HCT116 (cell line): ENCODE results near the gene ARFGAP1. TPM values are rescaled to one million over a fixed set of nuclear protein-coding genes. Genes with fewer than 3 reads are reported as not detected.
A peak's percentile ranks its signal among the peaks of the same experiment; 100 is the strongest.

Source experiments
- ATAC-seq: fragments of 200-7000 bp; cut with Tn5 transposase; 2 replicates; pipeline ENCODE4 v1.9.1; 2020; ENCODE audit warnings: mild to moderate bottlenecking, moderate library complexity
- BruUV-seq: library from RNA; stranded (reverse); fragments of 400-500 nt; replicated peaks from 2 replicates; lab custom pipeline; 2021; lab: Mats Ljungman, UMichigan
- CTCF ChIA-PET: fragments of 300-600 bp; sonication (Branson Sonifier 250); formaldehyde crosslinking; loops from one replicate; lab custom pipeline; 2021; ENCODE audit warnings: antibody characterized with exemption; lab: Charles Lee
- POLR2A ChIA-PET: fragments of 300-600, 350-600 bp; sonication (Branson Sonifier 250); formaldehyde crosslinking; loops from one replicate; lab custom pipeline; 2021; ENCODE audit warnings: antibody characterized with exemption; lab: Charles Lee
- RAD21 ChIA-PET, 2 experiments: fragments of 300-600 bp; sonication (Branson Sonifier 250); formaldehyde crosslinking; loops; one replicate each; lab custom pipeline; 2023; ENCODE audit warnings: low total read pairs in 2 of 2; ENCODE audit not compliant: uncharacterized antibody in 2 of 2, unreplicated experiment in 2 of 2, low non-redundant PET in 1 of 2; lab: Charles Lee
- DNase-seq: peaks from one replicate; pipeline ENCODE4 v3.0.0-alpha.2; 2010; ENCODE audit warnings: low read depth, low spot score
- H2AFZ ChIP-seq: fragments of 200-600 bp; shearing (Covaris generic), sonication (generic); 2 replicates; pipeline ENCODE4 v1.6.1; 2017; ENCODE audit warnings: low read depth, mixed run types, mixed read lengths, antibody characterized with exemption, low read length; ENCODE audit not compliant: poor library complexity, severe bottlenecking
- H3K27ac ChIP-seq: 2 replicates; pipeline ENCODE4 v1.5.1; 2012; ENCODE audit warnings: low read depth, low read length
- H3K27me3 ChIP-seq: fragments of 200-600 bp; sonication (generic); 2 replicates; pipeline ENCODE4 v1.6.1; 2016; ENCODE audit warnings: mixed run types, low read length, mixed read lengths; ENCODE audit not compliant: insufficient read depth
- H3K36me3 ChIP-seq, 2 experiments: fragments of 200-500 bp in 1 of 2; fragments of 200-600 bp in 1 of 2; sonication (Bioruptor generic) in 1 of 2; sonication (generic) in 1 of 2; 2 replicates each; pipeline versions ENCODE4 v1.5.1 to v1.6.1; 2014 to 2016; ENCODE audit warnings: low read length in 2 of 2, inconsistent platforms in 1 of 2, mixed read lengths in 1 of 2, mixed run types in 1 of 2; ENCODE audit not compliant: insufficient read depth in 2 of 2, control insufficient read depth in 1 of 2
- H3K4me1 ChIP-seq, 2 experiments: fragments of 200-600 bp in 1 of 2; sonication (generic) in 1 of 2; 2 replicates each; pipeline versions ENCODE4 v1.5.1 to v1.6.1; 2012 to 2017; ENCODE audit warnings: low read length in 2 of 2, inconsistent platforms in 1 of 2, mild to moderate bottlenecking in 1 of 2, mixed read lengths in 1 of 2, mixed run types in 1 of 2, moderate library complexity in 1 of 2; ENCODE audit not compliant: insufficient read depth in 2 of 2, control insufficient read depth in 1 of 2
- H3K4me2 ChIP-seq: fragments of 200-600 bp; sonication (generic); 2 replicates; pipeline ENCODE4 v1.6.1; 2017; ENCODE audit warnings: mixed run types, low read length, mixed read lengths
- H3K4me3 ChIP-seq, 2 experiments: fragments of 200-600 bp in 1 of 2; sonication (generic) in 1 of 2; replicated peaks in 1 of 2; 2 replicates each; pipeline ENCODE4 v1.5.1; 2011 to 2016; ENCODE audit warnings: low read length in 2 of 2, control low read depth in 1 of 2, low read depth in 1 of 2, mild to moderate bottlenecking in 1 of 2, mixed read lengths in 1 of 2, mixed run types in 1 of 2
- H3K79me2 ChIP-seq: fragments of 200-600 bp; sonication (generic); 2 replicates; pipeline ENCODE4 v1.6.1; 2017; ENCODE audit warnings: mild to moderate bottlenecking, mixed run types, low read length, moderate library complexity, mixed read lengths; ENCODE audit not compliant: insufficient read depth
- H3K9ac ChIP-seq: fragments of 200-600 bp; sonication (generic); 2 replicates; pipeline ENCODE4 v1.6.1; 2016; ENCODE audit warnings: low read length, mixed read lengths
- H3K9me2 ChIP-seq: fragments of 200-600 bp; sonication (generic), shearing (Covaris generic); 2 replicates; pipeline ENCODE4 v1.6.1; 2017; ENCODE audit warnings: mixed run types, mild to moderate bottlenecking, moderate library complexity; ENCODE audit not compliant: insufficient read depth
- H3K9me3 ChIP-seq, 2 experiments: fragments of 200-500 bp in 1 of 2; fragments of 200-600 bp in 1 of 2; sonication (Bioruptor generic) in 1 of 2; sonication (generic) in 1 of 2; 2 replicates each; pipeline ENCODE4 v1.6.1; 2014 to 2017; ENCODE audit warnings: low read length in 2 of 2, mixed read lengths in 2 of 2, inconsistent platforms in 1 of 2, low read depth in 1 of 2, mild to moderate bottlenecking in 1 of 2, mixed run types in 1 of 2, moderate library complexity in 1 of 2; ENCODE audit not compliant: control insufficient read depth in 1 of 2, insufficient read depth in 1 of 2
- H4K20me1 ChIP-seq: fragments of 200-600 bp; sonication (generic), shearing (Covaris generic); 2 replicates; pipeline ENCODE4 v1.6.1; 2017; ENCODE audit warnings: mixed run types, mild to moderate bottlenecking, moderate library complexity; ENCODE audit not compliant: insufficient read depth
- CEBPB ChIP-seq: IDR thresholded peaks from 2 replicates; pipeline ENCODE4 v1.6.1; 2012; ENCODE audit warnings: low read depth
- EGR1 ChIP-seq: IDR thresholded peaks from 2 replicates; pipeline ENCODE4 v1.6.1; 2012; ENCODE audit warnings: low read depth
- ELF1 ChIP-seq: IDR thresholded peaks from 2 replicates; pipeline ENCODE4 v1.6.1; 2012; ENCODE audit warnings: low read depth, borderline replicate concordance
- EZH2 ChIP-seq: fragments of 200-600 bp; sonication (generic); IDR thresholded peaks from 2 replicates; pipeline ENCODE4 v1.6.1; 2017; ENCODE audit warnings: antibody characterized with exemption, mixed run types
- EZH2phosphoT487 ChIP-seq: fragments of 200-600 bp; IDR thresholded peaks from 2 replicates; pipeline ENCODE4 v1.6.1; 2018; ENCODE audit warnings: antibody characterized with exemption, borderline replicate concordance
- FOSL1 ChIP-seq: IDR thresholded peaks from 2 replicates; pipeline ENCODE4 v1.6.1; 2012; ENCODE audit warnings: low read depth
- JUND ChIP-seq: IDR thresholded peaks from 2 replicates; pipeline ENCODE4 v1.6.1; 2012
- POLR2A ChIP-seq: IDR thresholded peaks from 2 replicates; pipeline ENCODE4 v1.7.0; 2011; ENCODE audit warnings: borderline replicate concordance; ENCODE audit not compliant: insufficient read depth, insufficient read length; ENCODE audit errors: extremely low read depth
- POLR2AphosphoS5 ChIP-seq: IDR thresholded peaks from 2 replicates; pipeline ENCODE4 v1.6.1; 2011; ENCODE audit warnings: mild to moderate bottlenecking, low read depth, low read length, moderate library complexity
- RAD21 ChIP-seq: IDR thresholded peaks from 2 replicates; pipeline ENCODE4 v1.6.1; 2012; ENCODE audit warnings: low read depth, mild to moderate bottlenecking
- SP1 ChIP-seq: IDR thresholded peaks from 2 replicates; pipeline ENCODE4 v1.6.1; 2012; ENCODE audit warnings: low read depth
- SRF ChIP-seq: IDR thresholded peaks from 2 replicates; pipeline ENCODE4 v1.6.1; 2012; ENCODE audit warnings: low read depth
- TCF7L2 ChIP-seq: IDR thresholded peaks from 2 replicates; pipeline ENCODE4 v1.7.0; 2011; ENCODE audit warnings: borderline replicate concordance, inconsistent platforms; ENCODE audit not compliant: insufficient read depth, insufficient read length; ENCODE audit errors: extremely low read depth
- YY1 ChIP-seq: IDR thresholded peaks from 2 replicates; pipeline ENCODE4 v1.6.1; 2011; ENCODE audit warnings: low read length, low read depth, moderate library complexity, mild to moderate bottlenecking; ENCODE audit not compliant: insufficient replicate concordance; ENCODE audit errors: extremely low read depth
- ZNF274 ChIP-seq: fragments of 200-500 bp; sonication (Bioruptor generic); IDR thresholded peaks from 2 replicates; pipeline ENCODE4 v1.6.1; 2014; ENCODE audit warnings: mild to moderate bottlenecking, low read depth, low read length, inconsistent platforms
- intact Hi-C: fragments of 100-400 bp; cut with micrococcal nuclease; formaldehyde crosslinking; loops from 2 replicates; pipeline ENCODE4 v1.10.0; 2022
- total RNA-seq: library from RNA; stranded (reverse); gene quantifications from one replicate; pipeline ENCODE4 v1.2.1, GENCODE V29; 2021; ENCODE audit not compliant: unreplicated experiment
- TF ChIP-seq, protein P1 (sequence below): IDR thresholded peaks from 2 replicates; pipeline ENCODE4 v1.6.1; 2012
- TF ChIP-seq, protein P2 (sequence below): IDR thresholded peaks from 2 replicates; pipeline ENCODE4 v1.6.1; 2012
- TF ChIP-seq, protein P3 (sequence below): IDR thresholded peaks from 2 replicates; pipeline ENCODE4 v1.6.1; 2011; ENCODE audit warnings: mild to moderate bottlenecking, low read length, moderate library complexity; ENCODE audit not compliant: insufficient replicate concordance; ENCODE audit errors: extremely low read depth
- TF ChIP-seq, protein P4 (sequence below): IDR thresholded peaks from 2 replicates; pipeline ENCODE4 v1.6.1; 2012; ENCODE audit warnings: low read depth

The ARFGAP1 gene
- total RNA-seq, 1 experiment from 2014 or later = 94.4 TPM

DNA sequence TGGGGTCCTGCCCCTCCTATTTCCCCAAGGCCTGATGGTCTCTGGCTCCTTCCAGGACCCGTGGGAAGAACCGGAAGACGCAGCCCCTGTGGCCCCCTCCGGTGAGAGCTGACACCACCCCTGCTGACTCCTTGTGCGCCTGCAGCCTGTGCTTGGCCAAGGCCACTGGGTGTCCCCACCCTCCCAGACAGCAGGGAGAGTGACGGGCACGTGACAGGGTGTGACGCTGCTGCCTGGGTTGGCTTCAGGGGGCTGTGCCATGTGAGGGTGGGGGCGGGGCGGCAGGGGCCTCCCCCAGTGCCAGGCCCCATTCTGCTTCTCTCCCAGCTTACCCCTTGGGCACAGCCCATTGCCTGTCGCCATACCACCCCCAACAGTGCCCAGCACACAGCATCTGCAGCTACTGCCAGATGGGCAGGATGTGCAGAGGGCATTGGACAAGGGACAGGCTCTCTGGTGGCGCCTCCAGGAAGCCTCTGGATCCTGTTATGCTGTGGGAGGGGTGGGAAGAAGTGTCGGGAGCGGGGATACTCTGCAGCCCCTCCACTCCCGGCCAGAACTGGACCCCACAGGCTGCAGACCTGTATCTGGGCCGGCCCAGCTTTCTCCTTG lies 34.0 kb upstream of the ARFGAP1 start:
- ChIA-PET CTCF (interaction anchor here (1.7 kb wide), 1 partner anchor 15 kb away, joined by 9 read pairs; no protein-coding TSS in a partner anchor), RAD21 (no interaction called here), POLR2A (interaction anchor here (0.7 kb wide), 1 partner anchor 331 kb away, joined by 3 read pairs; no protein-coding TSS in a partner anchor)
- Histone ChIP-seq H3K36me3 (no peaks in the 10 kb centered on the region), H3K9ac (no peak overlapping the region), H3K27ac (no peak overlapping the region), H3K4me3 (no peak overlapping the region), H3K79me2 (no peaks in the 10 kb centered on the region), H4K20me1 (no peaks in the 10 kb centered on the region), H3K4me2 (no peak overlapping the region), H3K9me2 (no peaks in the 10 kb centered on the region), H3K9me3 (no peaks in the 10 kb centered on the region), H3K27me3 (no peaks in the 10 kb centered on the region), H3K4me1 (peaks cover 12 to 26% of the 10 kb centered on the region in 2 experiments), H2AFZ (no peak overlapping the region)
- ATAC-seq (0 out of 2 replicates have a peak, but pooled peaks have one; percentile 25), DNase-seq (no peak)
- TF ChIP-seq, protein P1, sequence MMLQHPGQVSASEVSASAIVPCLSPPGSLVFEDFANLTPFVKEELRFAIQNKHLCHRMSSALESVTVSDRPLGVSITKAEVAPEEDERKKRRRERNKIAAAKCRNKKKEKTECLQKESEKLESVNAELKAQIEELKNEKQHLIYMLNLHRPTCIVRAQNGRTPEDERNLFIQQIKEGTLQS = no peak
- TF ChIP-seq EGR1 = no peak
- no peak for TF ChIP-seq POLR2AphosphoS5
- no peak for TF ChIP-seq RAD21
- TF ChIP-seq SRF = no peak
- no peak for TF ChIP-seq ZNF274
- no peak for TF ChIP-seq FOSL1
- TF ChIP-seq, protein P2, sequence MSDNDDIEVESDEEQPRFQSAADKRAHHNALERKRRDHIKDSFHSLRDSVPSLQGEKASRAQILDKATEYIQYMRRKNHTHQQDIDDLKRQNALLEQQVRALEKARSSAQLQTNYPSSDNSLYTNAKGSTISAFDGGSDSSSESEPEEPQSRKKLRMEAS = no peak
- no peak for TF ChIP-seq TCF7L2
- TF ChIP-seq EZH2 = no peak
- TF ChIP-seq YY1 = no peak
- no peak for TF ChIP-seq ELF1
- TF ChIP-seq JUND = no peak
- TF ChIP-seq EZH2phosphoT487 = no peak
- TF ChIP-seq POLR2A = no peak
- no peak for TF ChIP-seq SP1
- TF ChIP-seq, protein P3, sequence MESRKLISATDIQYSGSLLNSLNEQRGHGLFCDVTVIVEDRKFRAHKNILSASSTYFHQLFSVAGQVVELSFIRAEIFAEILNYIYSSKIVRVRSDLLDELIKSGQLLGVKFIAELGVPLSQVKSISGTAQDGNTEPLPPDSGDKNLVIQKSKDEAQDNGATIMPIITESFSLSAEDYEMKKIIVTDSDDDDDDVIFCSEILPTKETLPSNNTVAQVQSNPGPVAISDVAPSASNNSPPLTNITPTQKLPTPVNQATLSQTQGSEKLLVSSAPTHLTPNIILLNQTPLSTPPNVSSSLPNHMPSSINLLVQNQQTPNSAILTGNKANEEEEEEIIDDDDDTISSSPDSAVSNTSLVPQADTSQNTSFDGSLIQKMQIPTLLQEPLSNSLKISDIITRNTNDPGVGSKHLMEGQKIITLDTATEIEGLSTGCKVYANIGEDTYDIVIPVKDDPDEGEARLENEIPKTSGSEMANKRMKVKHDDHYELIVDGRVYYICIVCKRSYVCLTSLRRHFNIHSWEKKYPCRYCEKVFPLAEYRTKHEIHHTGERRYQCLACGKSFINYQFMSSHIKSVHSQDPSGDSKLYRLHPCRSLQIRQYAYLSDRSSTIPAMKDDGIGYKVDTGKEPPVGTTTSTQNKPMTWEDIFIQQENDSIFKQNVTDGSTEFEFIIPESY = no peak
- no peak for TF ChIP-seq CEBPB
- TF ChIP-seq, protein P4, sequence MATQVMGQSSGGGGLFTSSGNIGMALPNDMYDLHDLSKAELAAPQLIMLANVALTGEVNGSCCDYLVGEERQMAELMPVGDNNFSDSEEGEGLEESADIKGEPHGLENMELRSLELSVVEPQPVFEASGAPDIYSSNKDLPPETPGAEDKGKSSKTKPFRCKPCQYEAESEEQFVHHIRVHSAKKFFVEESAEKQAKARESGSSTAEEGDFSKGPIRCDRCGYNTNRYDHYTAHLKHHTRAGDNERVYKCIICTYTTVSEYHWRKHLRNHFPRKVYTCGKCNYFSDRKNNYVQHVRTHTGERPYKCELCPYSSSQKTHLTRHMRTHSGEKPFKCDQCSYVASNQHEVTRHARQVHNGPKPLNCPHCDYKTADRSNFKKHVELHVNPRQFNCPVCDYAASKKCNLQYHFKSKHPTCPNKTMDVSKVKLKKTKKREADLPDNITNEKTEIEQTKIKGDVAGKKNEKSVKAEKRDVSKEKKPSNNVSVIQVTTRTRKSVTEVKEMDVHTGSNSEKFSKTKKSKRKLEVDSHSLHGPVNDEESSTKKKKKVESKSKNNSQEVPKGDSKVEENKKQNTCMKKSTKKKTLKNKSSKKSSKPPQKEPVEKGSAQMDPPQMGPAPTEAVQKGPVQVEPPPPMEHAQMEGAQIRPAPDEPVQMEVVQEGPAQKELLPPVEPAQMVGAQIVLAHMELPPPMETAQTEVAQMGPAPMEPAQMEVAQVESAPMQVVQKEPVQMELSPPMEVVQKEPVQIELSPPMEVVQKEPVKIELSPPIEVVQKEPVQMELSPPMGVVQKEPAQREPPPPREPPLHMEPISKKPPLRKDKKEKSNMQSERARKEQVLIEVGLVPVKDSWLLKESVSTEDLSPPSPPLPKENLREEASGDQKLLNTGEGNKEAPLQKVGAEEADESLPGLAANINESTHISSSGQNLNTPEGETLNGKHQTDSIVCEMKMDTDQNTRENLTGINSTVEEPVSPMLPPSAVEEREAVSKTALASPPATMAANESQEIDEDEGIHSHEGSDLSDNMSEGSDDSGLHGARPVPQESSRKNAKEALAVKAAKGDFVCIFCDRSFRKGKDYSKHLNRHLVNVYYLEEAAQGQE = no peak
- intact Hi-C loops = no loop called here
- no TSS peak for BruUV-seq
